ENCODE measurements around the gene CHP1. TPM values are rescaled to one million over a fixed set of nuclear protein-coding genes. Genes with fewer than 3 reads are reported as not detected.
A peak's percentile ranks its signal among the peaks of the same experiment; 100 is the strongest.

Gene CHP1
- total and polyA plus RNA-seq, 9 of the 15 experiments (the other 6 are each of a cell fraction or from before 2014, with no cell fraction given), result 31.7 to 83.4 (median 67.6) TPM

DNA sequence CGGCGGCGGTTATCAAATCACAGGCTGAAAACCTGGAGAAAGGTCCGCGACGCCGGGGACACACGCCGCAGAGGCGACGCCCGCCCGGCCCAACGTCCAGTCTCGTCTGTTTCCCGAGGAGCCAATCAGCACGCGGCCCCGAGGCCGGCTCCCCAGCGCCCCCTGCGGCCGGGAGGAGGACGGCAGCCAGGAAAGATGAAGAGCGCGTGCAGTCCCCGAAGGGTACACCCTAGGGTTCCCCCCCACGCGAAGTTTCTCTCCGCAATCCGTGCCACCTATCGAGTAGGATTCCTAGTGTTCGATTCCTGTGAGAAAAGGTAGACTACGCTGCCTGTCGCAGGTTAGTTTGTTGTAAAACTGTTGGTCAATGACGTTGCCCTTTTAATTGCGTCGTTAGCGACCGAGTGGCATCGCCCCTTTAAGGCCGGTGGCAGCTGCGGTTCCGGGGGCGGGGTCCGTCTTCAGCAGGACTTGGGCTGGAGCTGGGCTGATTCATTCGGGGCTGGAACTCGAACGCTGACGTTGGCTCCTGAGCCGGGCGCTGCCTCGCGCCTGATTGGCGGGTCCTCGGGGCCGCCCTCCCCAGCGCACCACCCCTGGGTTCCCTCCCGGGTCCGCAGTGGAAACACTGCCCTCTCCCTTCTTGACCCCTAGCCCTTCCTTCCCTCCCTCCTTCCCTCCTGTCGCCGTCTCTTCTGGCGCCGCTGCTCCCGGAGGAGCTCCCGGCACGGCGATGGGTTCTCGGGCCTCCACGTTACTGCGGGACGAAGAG is at the start of gene CHP1, which contains the start of gene EXD1 (continued):
- TF ChIP-seq MAFK (IDR thresholded peaks at IDR 0.05; ENCODE audit: low read length) (no peak), CSDE1 (IDR thresholded peaks at IDR 0.05) (no peak), SIRT6 (IDR thresholded peaks at IDR 0.05; ENCODE audit: low read depth, low read length) (no peak), NR1H2 (CRISPR knock-in tag; IDR thresholded peaks at IDR 0.05) (peak; percentile 95; the same call in 1 of the 2 replicates), STAT5A (IDR thresholded peaks at IDR 0.05; ENCODE audit: borderline replicate concordance, low read length) (no peak; the same call in 1 of the 2 replicates), TAF9B (IDR thresholded peaks at IDR 0.05; ENCODE audit: partially characterized antibody) (peak; percentile 72), RBM39 (optimal IDR thresholded peaks at IDR 0.05; ENCODE audit: low read depth, low read length) (no peak), ETS2 (tag; IDR thresholded peaks at IDR 0.05; ENCODE audit: borderline replicate concordance, poor library complexity, severe bottlenecking) (no peak), ESRRA (IDR thresholded peaks at IDR 0.05; ENCODE audit: borderline replicate concordance, low read depth) (peak; percentile 87), OTX1 (CRISPR knock-in tag; IDR thresholded peaks at IDR 0.05) (peak; percentile 81), TAF1 (IDR thresholded peaks at IDR 0.05; ENCODE audit: control insufficient read depth, extremely low read depth, insufficient read depth, low read length, severe bottlenecking) (peak; percentile 83), NR4A1 (CRISPR knock-in tag; IDR thresholded peaks at IDR 0.05) (0 out of 2 replicates have a peak, but pooled peaks have one; percentile 72), NR4A1 (tag; IDR thresholded peaks at IDR 0.05) (no peak; the same call in 1 of the 2 replicates), CBX1 (IDR thresholded peaks at IDR 0.05; ENCODE audit: low read depth) (peak; percentile 87), SP1 (CRISPR knock-in tag; IDR thresholded peaks at IDR 0.05) (peak; percentile 96), HNRNPK (IDR thresholded peaks at IDR 0.05; ENCODE audit: low read depth, low read length, poor library complexity, severe bottlenecking) (no peak), ZNF444 (CRISPR knock-in tag; IDR thresholded peaks at IDR 0.05) (no peak), SIN3B (IDR thresholded peaks at IDR 0.05; ENCODE audit: low read depth) (peak; percentile 78), HCFC1 (IDR thresholded peaks at IDR 0.05; ENCODE audit: low read depth, low read length) (peak; percentile 35; the same call in 1 of the 2 replicates), ZNF695 (CRISPR knock-in tag; IDR thresholded peaks at IDR 0.05) (0 out of 2 replicates have a peak, but pooled peaks have one; percentile 13), ZNF717 (CRISPR knock-in tag; IDR thresholded peaks at IDR 0.05) (no peak), POLR3G (IDR thresholded peaks at IDR 0.05; ENCODE audit: extremely low read depth, insufficient read length, insufficient replicate concordance) (no peak), TEAD2 (tag; IDR thresholded peaks at IDR 0.05) (no peak), PTRF (tag; IDR thresholded peaks at IDR 0.05) (no peak), ZNF584 (CRISPR knock-in tag; IDR thresholded peaks at IDR 0.05; ENCODE audit: low read depth) (no peak), ATF7 (IDR thresholded peaks at IDR 0.05) (peak; percentile 93)
- TF ChIP-seq, protein P1, sequence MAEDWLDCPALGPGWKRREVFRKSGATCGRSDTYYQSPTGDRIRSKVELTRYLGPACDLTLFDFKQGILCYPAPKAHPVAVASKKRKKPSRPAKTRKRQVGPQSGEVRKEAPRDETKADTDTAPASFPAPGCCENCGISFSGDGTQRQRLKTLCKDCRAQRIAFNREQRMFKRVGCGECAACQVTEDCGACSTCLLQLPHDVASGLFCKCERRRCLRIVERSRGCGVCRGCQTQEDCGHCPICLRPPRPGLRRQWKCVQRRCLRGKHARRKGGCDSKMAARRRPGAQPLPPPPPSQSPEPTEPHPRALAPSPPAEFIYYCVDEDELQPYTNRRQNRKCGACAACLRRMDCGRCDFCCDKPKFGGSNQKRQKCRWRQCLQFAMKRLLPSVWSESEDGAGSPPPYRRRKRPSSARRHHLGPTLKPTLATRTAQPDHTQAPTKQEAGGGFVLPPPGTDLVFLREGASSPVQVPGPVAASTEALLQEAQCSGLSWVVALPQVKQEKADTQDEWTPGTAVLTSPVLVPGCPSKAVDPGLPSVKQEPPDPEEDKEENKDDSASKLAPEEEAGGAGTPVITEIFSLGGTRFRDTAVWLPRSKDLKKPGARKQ (CRISPR knock-in tag; IDR thresholded peaks at IDR 0.05), result no peak
- TF ChIP-seq, protein P2, sequence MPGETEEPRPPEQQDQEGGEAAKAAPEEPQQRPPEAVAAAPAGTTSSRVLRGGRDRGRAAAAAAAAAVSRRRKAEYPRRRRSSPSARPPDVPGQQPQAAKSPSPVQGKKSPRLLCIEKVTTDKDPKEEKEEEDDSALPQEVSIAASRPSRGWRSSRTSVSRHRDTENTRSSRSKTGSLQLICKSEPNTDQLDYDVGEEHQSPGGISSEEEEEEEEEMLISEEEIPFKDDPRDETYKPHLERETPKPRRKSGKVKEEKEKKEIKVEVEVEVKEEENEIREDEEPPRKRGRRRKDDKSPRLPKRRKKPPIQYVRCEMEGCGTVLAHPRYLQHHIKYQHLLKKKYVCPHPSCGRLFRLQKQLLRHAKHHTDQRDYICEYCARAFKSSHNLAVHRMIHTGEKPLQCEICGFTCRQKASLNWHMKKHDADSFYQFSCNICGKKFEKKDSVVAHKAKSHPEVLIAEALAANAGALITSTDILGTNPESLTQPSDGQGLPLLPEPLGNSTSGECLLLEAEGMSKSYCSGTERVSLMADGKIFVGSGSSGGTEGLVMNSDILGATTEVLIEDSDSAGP (CRISPR knock-in tag; IDR thresholded peaks at IDR 0.05), result peak; percentile 17; the same call in 1 of the 2 replicates

Data from K562 (cell line).